K562 (cell line): ENCODE measurements around the gene SNRPD2. TPM values are rescaled to one million over a fixed set of nuclear protein-coding genes. Genes with fewer than 3 reads are reported as not detected.

Experiments
- ARHGAP35 ChIP-seq: fragments of 450-650 bp; IDR thresholded peaks from 2 replicates; pipeline ENCODE4 v1.6.1; 2018; ENCODE audit not compliant: partially characterized antibody
- ARID3A ChIP-seq: IDR thresholded peaks from 2 replicates; pipeline ENCODE4 v1.6.1; 2012; ENCODE audit warnings: low read depth, low read length, improper control_type of control experiment, borderline replicate concordance
- ARID3B ChIP-seq: fragments of 250-450 bp; sonication (Bioruptor Pico); IDR thresholded peaks from 2 replicates; pipeline ENCODE4 v1.4.0; 2020; ENCODE audit warnings: borderline replicate concordance
- CTBP1 ChIP-seq: fragments of 450-650 bp; IDR thresholded peaks from 2 replicates; pipeline ENCODE4 v1.6.1; 2016; ENCODE audit warnings: borderline replicate concordance
- ILK ChIP-seq: fragments of 450-650 bp; IDR thresholded peaks from 2 replicates; pipeline ENCODE4 v1.6.1; 2016; ENCODE audit warnings: missing genetic modification characterization, low read depth, mild to moderate bottlenecking, missing compliant biosample characterization, moderate library complexity, borderline replicate concordance
- JUND ChIP-seq, 2 experiments: IDR thresholded peaks; 2 replicates in 1 of 2; 3 replicates in 1 of 2; pipeline ENCODE4 v1.6.1; 2011; ENCODE audit warnings: borderline replicate concordance in 2 of 2, low read depth in 2 of 2, low read length in 2 of 2, improper control_type of control experiment in 1 of 2, missing biosample characterization in 1 of 2, missing genetic modification characterization in 1 of 2, missing genetic modification reagents in 1 of 2
- MAFG ChIP-seq: fragments of 450-650 bp; conservative IDR thresholded peaks from 2 replicates; pipeline ENCODE4 v1.6.1; 2016; ENCODE audit warnings: missing genetic modification characterization, missing compliant biosample characterization
- MITF ChIP-seq: IDR thresholded peaks from 2 replicates; pipeline ENCODE4 v1.6.1; 2014; ENCODE audit warnings: antibody characterized with exemption
- MLLT1 ChIP-seq, 2 experiments: fragments of 450-650 bp; IDR thresholded peaks; 2 replicates each; pipeline ENCODE4 v1.6.1; 2016
- MYC ChIP-seq, 2 experiments: fragments of 250-450 bp in 1 of 2; sonication (Bioruptor Pico) in 1 of 2; IDR thresholded peaks; 2 replicates each; pipeline versions ENCODE4 v1.5.1 to v1.6.1; 2012 to 2021; ENCODE audit warnings: low read depth in 2 of 2, borderline replicate concordance in 1 of 2, improper control_type of control experiment in 1 of 2, low read length in 1 of 2, mild to moderate bottlenecking in 1 of 2, moderate library complexity in 1 of 2
- UBTF ChIP-seq, 2 experiments: IDR thresholded peaks; 2 replicates each; pipeline ENCODE4 v1.6.1; 2012; ENCODE audit warnings: improper control_type of control experiment in 2 of 2, low read depth in 2 of 2, low read length in 2 of 2, borderline replicate concordance in 1 of 2
- ZKSCAN8 ChIP-seq: fragments of 200-800 bp; sonication (Bioruptor generic); IDR thresholded peaks from 2 replicates; pipeline ENCODE4 v1.6.1; 2016; ENCODE audit warnings: missing genetic modification characterization, missing compliant biosample characterization
- ZNF3 ChIP-seq: fragments of 250-450 bp; sonication (Bioruptor Pico); IDR thresholded peaks from 2 replicates; pipeline ENCODE4 v1.5.0; 2021; ENCODE audit warnings: mild to moderate bottlenecking, moderate library complexity
- ZNF354B ChIP-seq: fragments of 250-450 bp; sonication (Bioruptor Pico); IDR thresholded peaks from 2 replicates; pipeline ENCODE4 v1.4.0; 2020
- ZNF644 ChIP-seq: fragments of 200-800 bp; sonication (Bioruptor generic); IDR thresholded peaks from 2 replicates; pipeline ENCODE4 v1.6.1; 2016; ENCODE audit warnings: low read depth, missing genetic modification characterization, missing compliant biosample characterization
- polyA plus RNA-seq, 8 experiments: library from polyadenylated mRNA; depleted of rRNA in 4 of 8; stranded (reverse) in 5 of 8; unstranded in 3 of 8; fragments of >200 nt; fragmentation: Nextera tagmentation in 2 of 8; fragmentation: Illumina TruSeq in 1 of 8; extraction: Ambion mirVana in 2 of 8; extraction: Trizol in 1 of 8; gene quantifications; 2 replicates each; pipeline versions ENCODE4 v1.2.1 to v1.2.3, GENCODE V29; 2011 to 2014; ENCODE audit warnings: inconsistent platforms in 1 of 8, missing spikeins in 1 of 8
- total RNA-seq, 7 experiments: library from RNA; depleted of rRNA in 6 of 7; stranded (reverse); fragments of >200 nt in 6 of 7; fragmentation: Illumina TruSeq in 2 of 7; extraction: Trizol in 2 of 7; gene quantifications; 2 replicates each; pipeline versions ENCODE4 v1.2.1 to v1.2.3, GENCODE V29; 2011 to 2021; ENCODE audit warnings: low replicate concordance in 1 of 7

SNRPD2 gene
- total and polyA plus RNA-seq, 9 of the 15 experiments (the other 6 are each of a cell fraction or from before 2014, with no cell fraction given) = 728 to 4,411 (median 1,029) TPM

- TF ChIP-seq UBTF (IDR thresholded peaks at IDR 0.05; ENCODE audit: borderline replicate concordance in 1 of 2, low read depth in 2 of 2, low read length in 2 of 2) (0 out of 4 replicates have a peak, but pooled peaks of 1 of the 2 experiments have one; percentile 41), MLLT1 (IDR thresholded peaks at IDR 0.05) (peak in 1 of 2 experiments; percentile 80; a peak in 2 of 4 replicates), JUND (IDR thresholded peaks at IDR 0.05; ENCODE audit: borderline replicate concordance, low read depth, low read length) (peak; percentile 33; the same call in 1 of the 2 replicates), JUND (tag; IDR thresholded peaks at IDR 0.05; ENCODE audit: borderline replicate concordance, low read depth, low read length) (0 out of 3 replicates have a peak, but pooled peaks have one; percentile 8), ILK (tag) (no peak), ZNF3 (CRISPR knock-in tag) (no peak), MITF (no peak), ZNF354B (CRISPR knock-in tag) (no peak), ARID3B (CRISPR knock-in tag) (no peak), ZKSCAN8 (CRISPR knock-in tag) (no peak), ARHGAP35 (no peak), MAFG (no peak), CTBP1 (peak; percentile 14), ZNF644 (tag) (no peak), ARID3A (no peak), MYC (IDR thresholded peaks at IDR 0.05; ENCODE audit: low read depth, low read length) (peak; percentile 80; the same call in 1 of the 2 replicates), MYC (CRISPR knock-in tag; IDR thresholded peaks at IDR 0.05; ENCODE audit: borderline replicate concordance, low read depth) (0 out of 2 replicates have a peak, but pooled peaks have one; percentile 24)
Measured at GRCh38 chr19:45692187-45693105, 693 bp upstream of the SNRPD2 start, which contains the start of gene QPCTL (continued).
